IgD-negative memory B cell (primary cell): ENCODE data around the gene SNX17. TPM values are rescaled to one million over a fixed set of nuclear protein-coding genes. Genes with fewer than 3 reads are reported as not detected.
"Not testable (repeated sequence)": the region's sequence is repeated elsewhere in the genome, so short reads cannot be mapped to it uniquely, and the experiment has no call there.

Experiments used
- H3K27ac Mint-ChIP-seq, 3 donors: one replicate each; pipeline ENCODE4 v1.8.0; 2020 to 2022; ENCODE audit warnings: mild to moderate bottlenecking in 3 of 3, mixed read lengths in 3 of 3, moderate library complexity in 1 of 3
- H3K27me3 Mint-ChIP-seq: one replicate; pipeline ENCODE4 v1.8.0; 2021; ENCODE audit warnings: mixed read lengths
- H3K36me3 Mint-ChIP-seq: one replicate; pipeline ENCODE4 v1.8.0; 2020; ENCODE audit warnings: mild to moderate bottlenecking, mixed read lengths
- H3K4me1 Mint-ChIP-seq, 3 donors: one replicate each; pipeline ENCODE4 v1.8.0; 2020 to 2022; ENCODE audit warnings: mixed read lengths in 3 of 3, mild to moderate bottlenecking in 1 of 3
- H3K4me3 Mint-ChIP-seq, 4 donors: one replicate each; pipeline ENCODE4 v1.8.0; 2020 to 2022; ENCODE audit warnings: mild to moderate bottlenecking in 4 of 4, mixed read lengths in 4 of 4, moderate library complexity in 3 of 4
- H3K9me3 Mint-ChIP-seq, 3 donors: one replicate each; pipeline ENCODE4 v1.8.0; 2020 to 2021; ENCODE audit warnings: mixed read lengths in 3 of 3, mild to moderate bottlenecking in 1 of 3
- polyA plus RNA-seq: library from polyadenylated mRNA; unstranded; fragments of 300-500 nt; fragmentation: Illumina TruSeq; gene quantifications from one replicate; pipeline ENCODE4 v1.2.3, GENCODE V29; 2021

SNX17 gene
- polyA plus RNA-seq, 1 donor from 2014 or later, result 219 TPM

- Mint-ChIP-seq H3K4me3 (peak overlapping the region; percentile 88 to 96 (median 94)), H3K4me1 (peaks cover 18 to 25% (median 23%) of the 10 kb centered on the region in 3 donors), H3K27me3 (peaks cover 2% of the 10 kb centered on the region), H3K9me3 (peaks cover 0 to 1% (median 0%) of the 10 kb centered on the region in 3 donors), H3K27ac (peak overlapping the region; percentile 67 to 83 (median 69)), H3K36me3 (no peaks in the 10 kb centered on the region)
Observed at GRCh38 chr2:27407798-27408491, 37.5 kb downstream of the SNX17 start.

GRCh38 chr2:27408601-27409320, 38.3 kb downstream of the SNX17 start:
- H3K4me3 Mint-ChIP-seq, result peak overlapping the region; percentile 88 to 96 (median 94)
- H3K27me3 Mint-ChIP-seq, result peaks cover 2% of the 10 kb centered on the region
- peak overlapping the region in 1 of 3 donors; percentile 83 for H3K27ac Mint-ChIP-seq
- H3K36me3 Mint-ChIP-seq, result no peaks in the 10 kb centered on the region
- peaks cover 18 to 25% (median 23%) of the 10 kb centered on the region in 3 donors for H3K4me1 Mint-ChIP-seq
- peaks cover 0 to 1% (median 0%) of the 10 kb centered on the region in 3 donors for H3K9me3 Mint-ChIP-seq

DNA sequence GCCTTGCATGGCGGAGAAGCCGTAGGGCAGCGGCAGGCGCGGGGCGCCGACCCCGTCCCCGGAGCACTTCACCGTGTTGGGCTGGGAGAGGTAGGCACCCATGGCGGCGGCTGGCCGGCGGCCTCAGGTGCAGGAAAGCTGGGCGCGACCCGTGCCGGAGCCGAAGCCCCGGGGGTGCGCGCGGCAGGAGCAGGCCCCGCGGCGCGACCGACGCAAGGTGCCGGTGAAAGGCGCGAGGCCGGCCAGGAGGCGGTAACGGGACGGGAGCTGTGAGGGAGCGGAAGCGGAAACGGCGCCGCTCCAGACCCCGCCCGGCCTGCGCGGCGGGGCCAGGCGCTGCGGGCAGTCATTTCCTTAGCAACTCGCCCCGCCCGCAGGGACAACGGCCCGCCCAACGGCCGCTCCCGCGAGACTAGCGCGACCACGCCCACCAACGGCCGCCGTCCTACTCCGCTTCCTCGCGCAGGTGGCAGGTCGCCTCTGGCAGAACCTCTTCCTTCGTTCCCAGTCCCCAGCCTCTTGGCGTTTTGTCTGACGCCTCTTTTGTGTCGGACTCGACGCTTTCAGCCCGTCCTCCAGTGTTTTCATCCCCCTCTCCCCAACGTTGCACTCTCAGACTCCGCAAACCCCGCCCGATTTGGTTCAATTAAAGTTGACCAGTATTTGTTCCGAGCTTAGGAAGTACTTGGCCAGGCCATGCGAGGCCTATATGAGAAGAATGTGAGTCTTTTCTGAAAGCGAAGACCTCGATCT, 39.1 kb downstream of the SNX17 start, which contains the start of gene PPM1G:
Gene PPM1G (minus strand): TSS at position 271 of the 753 bp plus-strand sequence. CDS start 169 bp downstream, at position 102.
- H3K4me1 Mint-ChIP-seq, result peaks cover 18 to 23% (median 22%) of the 10 kb centered on the region in 3 donors
- H3K27me3 Mint-ChIP-seq, result peaks cover 2% of the 10 kb centered on the region
- H3K36me3 Mint-ChIP-seq, result no peaks in the 10 kb centered on the region
- peaks cover 0 to 1% (median 0%) of the 10 kb centered on the region in 3 donors for H3K9me3 Mint-ChIP-seq
- peak within 1 kb of the TSS; percentile 94 to 95 (median 94) for H3K27ac Mint-ChIP-seq
- peak within 1 kb of the TSS; percentile 88 to 96 (median 95) for H3K4me3 Mint-ChIP-seq

DNA sequence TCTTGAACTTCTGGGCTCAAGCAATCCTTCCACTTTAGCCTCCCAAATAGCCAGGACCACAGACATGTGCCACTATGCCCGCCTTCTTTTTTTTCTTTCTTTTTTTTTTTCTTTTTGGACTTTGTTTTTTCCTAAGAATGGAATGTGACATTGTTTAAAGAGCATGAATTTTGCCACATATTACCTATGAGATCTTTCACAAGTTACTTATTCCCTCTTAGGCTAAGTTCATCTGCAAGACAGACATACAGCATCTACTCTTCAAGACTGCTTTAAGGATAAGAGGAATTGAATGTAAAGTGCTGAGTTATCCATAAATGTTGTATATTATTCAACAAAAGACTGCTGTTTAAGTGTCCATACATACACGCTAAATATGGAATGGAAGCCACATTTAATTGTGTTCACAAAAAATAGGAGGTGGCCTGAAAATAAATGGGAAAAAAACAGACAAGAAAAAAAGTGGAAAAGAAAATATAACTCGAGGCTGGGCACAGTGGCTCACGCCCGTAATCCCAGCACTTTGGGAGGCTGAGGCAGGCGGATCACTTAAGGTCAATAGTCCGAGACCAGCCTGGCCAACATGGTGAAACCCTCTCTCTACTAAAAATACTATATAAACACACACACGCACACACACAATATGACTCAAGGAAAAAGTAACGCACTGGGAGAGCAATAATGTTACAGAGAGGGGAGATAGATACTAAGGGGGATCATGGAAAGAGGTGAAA, 42.2 kb downstream of the SNX17 start:
- peaks cover 10 to 18% (median 13%) of the 10 kb centered on the region in 3 donors for H3K4me1 Mint-ChIP-seq
- H3K4me3 Mint-ChIP-seq, result peak overlapping the region in 1 of 4 donors; percentile 55
- H3K27me3 Mint-ChIP-seq, result peaks cover 5% of the 10 kb centered on the region
- no peak overlapping the region for H3K27ac Mint-ChIP-seq
- no peaks in the 10 kb centered on the region for H3K36me3 Mint-ChIP-seq
- H3K9me3 Mint-ChIP-seq, result peaks cover 0 to 1% (median 0%) of the 10 kb centered on the region in 3 donors

- H3K36me3 Mint-ChIP-seq, result no peaks in the 10 kb centered on the region
- peaks cover 5% of the 10 kb centered on the region for H3K27me3 Mint-ChIP-seq
- no peaks in the 10 kb centered on the region for H3K9me3 Mint-ChIP-seq
- H3K4me1 Mint-ChIP-seq, result peaks cover 0 to 4% (median 1%) of the 10 kb centered on the region in 3 donors
- H3K4me3 Mint-ChIP-seq, result no peak overlapping the region
- peak overlapping the region in 1 of 3 donors; percentile 28 for H3K27ac Mint-ChIP-seq
Observed at GRCh38 chr2:27416151-27416550, 45.7 kb downstream of the SNX17 start.

- Mint-ChIP-seq H3K9me3 (no peaks in the 10 kb centered on the region), H3K27ac (no peak overlapping the region), H3K36me3 (peaks cover 2% of the 10 kb centered on the region), H3K27me3 (peaks cover 3% of the 10 kb centered on the region), H3K4me3 (no peak overlapping the region), H3K4me1 (no peaks in the 10 kb centered on the region)
Observed at GRCh38 chr2:27420996-27421395, 50.6 kb downstream of the SNX17 start.

GRCh38 chr2:27421660-27422250, 51.3 kb downstream of the SNX17 start:
- no peaks in the 10 kb centered on the region for H3K9me3 Mint-ChIP-seq
- peaks cover 3% of the 10 kb centered on the region for H3K27me3 Mint-ChIP-seq
- H3K4me1 Mint-ChIP-seq, result no peaks in the 10 kb centered on the region
- peaks cover 2% of the 10 kb centered on the region for H3K36me3 Mint-ChIP-seq
- no peak overlapping the region for H3K27ac Mint-ChIP-seq
- H3K4me3 Mint-ChIP-seq, result no peak overlapping the region

DNA sequence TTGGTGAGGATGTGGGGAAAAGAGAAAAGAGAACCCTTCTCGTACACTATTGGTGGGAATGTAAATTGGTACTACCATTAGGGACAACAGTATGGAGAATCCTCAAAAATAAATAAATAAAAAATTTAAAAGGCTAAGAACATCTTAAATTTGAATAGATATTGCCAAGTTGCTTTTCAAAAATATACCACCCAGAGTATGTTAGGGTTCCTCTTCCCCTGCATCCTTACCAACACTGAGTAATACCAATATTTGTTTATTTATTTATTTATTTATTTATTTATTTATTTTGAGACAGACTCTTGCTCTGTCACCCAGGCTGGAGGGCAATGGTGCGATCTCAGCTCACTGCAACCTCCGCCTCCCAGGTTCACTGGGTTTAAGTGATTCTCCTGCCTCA, 52.5 kb downstream of the SNX17 start:
- Mint-ChIP-seq H3K36me3 (peaks cover 2% of the 10 kb centered on the region), H3K9me3 (no peaks in the 10 kb centered on the region)

DNA sequence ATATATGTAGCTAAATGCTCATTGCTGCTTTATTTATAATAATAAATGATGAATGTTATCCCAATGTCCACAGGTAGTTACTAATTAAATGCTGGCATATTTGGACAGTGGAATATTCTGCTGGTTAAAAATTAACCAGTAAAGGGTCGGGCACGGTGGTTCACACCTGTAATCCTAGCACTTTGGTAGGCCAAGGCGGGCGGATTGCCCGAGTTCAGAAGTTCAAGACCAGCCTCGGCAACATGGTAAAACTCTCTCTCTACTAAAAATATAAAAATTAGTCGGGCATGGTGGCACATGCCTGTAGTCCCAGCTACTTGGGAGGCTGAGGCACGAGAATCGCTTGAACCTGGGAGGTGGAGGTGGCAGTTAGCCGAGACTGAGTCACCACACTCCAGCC, 54.6 kb downstream of the SNX17 start:
- H3K27ac Mint-ChIP-seq, H3K27me3 Mint-ChIP-seq, H3K36me3 Mint-ChIP-seq, H3K9me3 Mint-ChIP-seq, H3K4me3 Mint-ChIP-seq: not testable (repeated sequence)
- peaks cover 13 to 15% (median 14%) of the 10 kb centered on the region in 3 donors for H3K4me1 Mint-ChIP-seq

More for the DNA sequence above, 52.5 kb downstream of the SNX17 start:
- no peak overlapping the region for H3K4me3 Mint-ChIP-seq
- no peak overlapping the region for H3K27ac Mint-ChIP-seq
- H3K27me3 Mint-ChIP-seq, result no peaks in the 10 kb centered on the region
- peaks cover 4 to 5% (median 4%) of the 10 kb centered on the region in 3 donors for H3K4me1 Mint-ChIP-seq

Other genes starting within 250 kb of the SNX17 start
- 0.35 TPM for gene ABHD1, start 246.8 kb upstream of the SNX17 start, polyA plus RNA-seq
- 62.2 TPM for gene PREB, start 236.0 kb upstream of the SNX17 start, polyA plus RNA-seq
- not detected for gene PRR30, start 231.2 kb upstream of the SNX17 start, polyA plus RNA-seq
- gene TCF23, start 221.6 kb upstream of the SNX17 start, polyA plus RNA-seq, result not detected
- 274 TPM for gene ATRAID, start 158.6 kb upstream of the SNX17 start, polyA plus RNA-seq
- gene SLC5A6, start 158.3 kb upstream of the SNX17 start, polyA plus RNA-seq, result 20.3 TPM
- gene CAD, start 153.2 kb upstream of the SNX17 start, polyA plus RNA-seq, result 18.9 TPM
- gene SLC30A3, start 107.6 kb upstream of the SNX17 start, polyA plus RNA-seq, result not detected
- not detected for gene DNAJC5G, start 95.2 kb upstream of the SNX17 start, polyA plus RNA-seq
- not detected for gene TRIM54, start 88.2 kb upstream of the SNX17 start, polyA plus RNA-seq
- gene UCN, start 62.2 kb upstream of the SNX17 start, polyA plus RNA-seq, result 1.6 TPM
- gene MPV17, start 47.5 kb upstream of the SNX17 start, polyA plus RNA-seq, result 96.1 TPM
- gene GTF3C2, start 13.9 kb upstream of the SNX17 start, polyA plus RNA-seq, result 38.6 TPM
- gene EIF2B4, start 278 bp upstream of the SNX17 start, polyA plus RNA-seq, result 35.0 TPM
- 4.8 TPM for gene ZNF513, start 10.1 kb downstream of the SNX17 start, polyA plus RNA-seq
- gene PPM1G, start 39.0 kb downstream of the SNX17 start, polyA plus RNA-seq, result 80.1 TPM
- gene NRBP1, start 58.0 kb downstream of the SNX17 start, polyA plus RNA-seq, result 69.2 TPM
- 1.6 TPM for gene KRTCAP3, start 71.8 kb downstream of the SNX17 start, polyA plus RNA-seq
- gene IFT172, start 119.1 kb downstream of the SNX17 start, polyA plus RNA-seq, result 1.9 TPM
- not detected for gene FNDC4, start 124.6 kb downstream of the SNX17 start, polyA plus RNA-seq
- not detected for gene GCKR, start 126.2 kb downstream of the SNX17 start, polyA plus RNA-seq
- gene ZNF512, start 212.4 kb downstream of the SNX17 start, polyA plus RNA-seq, result 27.6 TPM